Measurements from ENCODE around the gene WWOX. TPM values are rescaled to one million over a fixed set of nuclear protein-coding genes. Genes with fewer than 3 reads are reported as not detected.
"Not testable (repeated sequence)": the region's sequence is repeated elsewhere in the genome, so short reads cannot be mapped to it uniquely, and the experiment has no call there.

WWOX gene
- total RNA-seq, 1 donor from 2014 or later: 34.9 TPM

DNA sequence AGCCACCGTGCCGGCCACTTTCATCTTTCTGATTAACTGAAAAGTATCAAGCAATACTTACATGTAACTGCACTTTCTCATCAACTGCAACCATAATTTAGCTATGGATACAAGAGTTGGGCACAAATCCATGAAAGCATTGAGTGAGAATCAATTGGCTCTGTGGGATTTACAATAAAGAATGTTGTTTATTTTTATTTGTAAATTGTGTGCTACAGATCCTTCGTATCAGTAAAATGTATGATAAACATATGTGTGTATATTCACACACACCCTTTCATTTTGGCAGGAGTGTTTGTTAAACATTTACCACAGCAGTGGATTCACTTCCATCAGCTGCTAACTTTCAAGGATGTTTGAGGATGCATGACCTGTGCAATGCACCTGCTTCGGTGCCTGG lies 411.0 kb downstream of the WWOX start:
- H3K36me3 ChIP-seq (ENCODE audit: control insufficient read depth, insufficient read depth, low read length): no peaks in the 10 kb centered on the region
- no peak for TF ChIP-seq CTCF (IDR thresholded peaks at IDR 0.05; ENCODE audit: insufficient read depth, low read length, poor library complexity, severe bottlenecking)
- no peaks in the 10 kb centered on the region for H3K27me3 ChIP-seq (ENCODE audit: control insufficient read depth, insufficient read depth, low read length)
- no peak for DNase-seq (ENCODE audit: low read depth)
- H3K4me3 ChIP-seq (ENCODE audit: low read depth, low read length): no peak overlapping the region

DNA sequence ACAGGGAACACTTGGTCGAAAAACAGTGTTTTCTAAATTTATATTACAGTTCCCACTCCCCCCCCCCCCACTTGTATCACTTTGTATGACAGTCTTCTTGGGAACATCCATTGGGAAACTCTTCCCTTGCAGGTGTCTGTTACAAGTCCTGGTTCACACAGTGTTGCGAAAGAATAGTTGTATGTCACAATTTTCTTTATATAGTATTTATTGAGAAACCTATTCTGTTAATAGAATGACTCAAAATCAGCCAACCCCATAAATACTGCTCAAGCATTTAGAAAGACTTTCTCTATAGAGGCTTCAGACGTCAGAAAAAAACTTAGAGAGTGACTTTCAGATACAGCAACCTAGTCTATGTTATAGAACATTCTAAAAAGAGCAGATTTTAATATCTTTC lies 414.4 kb downstream of the WWOX start:
- no peak for TF ChIP-seq CTCF (IDR thresholded peaks at IDR 0.05; ENCODE audit: insufficient read depth, low read length, poor library complexity, severe bottlenecking)
- Histone ChIP-seq H3K36me3 (ENCODE audit: control insufficient read depth, insufficient read depth, low read length) (no peaks in the 10 kb centered on the region), H3K27me3 (ENCODE audit: control insufficient read depth, insufficient read depth, low read length) (no peaks in the 10 kb centered on the region), H3K4me3 (ENCODE audit: low read depth, low read length) (no peak overlapping the region)
- DNase-seq (ENCODE audit: low read depth): no peak

DNA sequence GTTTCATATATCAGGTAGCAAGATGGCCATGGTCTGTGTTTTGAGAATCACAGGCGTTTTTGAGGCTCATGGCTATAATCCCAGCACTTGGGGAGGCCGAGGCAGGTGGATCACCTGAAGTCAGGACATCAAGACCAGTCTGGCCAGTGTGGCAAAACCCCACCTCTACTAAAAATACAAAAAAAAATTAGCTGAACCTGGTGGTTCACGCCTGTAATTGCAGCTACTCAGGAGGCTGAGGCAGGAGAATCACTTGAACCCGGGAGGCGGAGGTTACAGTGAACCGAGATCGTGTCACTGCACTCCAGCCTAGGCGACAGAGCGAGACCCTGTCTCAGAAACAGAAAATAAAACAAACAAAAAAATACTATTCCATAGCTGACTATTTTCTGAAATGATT lies 415.4 kb downstream of the WWOX start:
- not testable (repeated sequence) for H3K36me3 ChIP-seq (ENCODE audit: control insufficient read depth, insufficient read depth, low read length); H3K27me3 ChIP-seq (ENCODE audit: control insufficient read depth, insufficient read depth, low read length); H3K4me3 ChIP-seq (ENCODE audit: low read depth, low read length); DNase-seq (ENCODE audit: low read depth)
- TF ChIP-seq CTCF (IDR thresholded peaks at IDR 0.05; ENCODE audit: insufficient read depth, low read length, poor library complexity, severe bottlenecking): peak; percentile 3

GRCh38 chr16:78515421-78515820 lies 416.0 kb downstream of the WWOX start:
- Histone ChIP-seq H3K27me3 (ENCODE audit: control insufficient read depth, insufficient read depth, low read length) (no peaks in the 10 kb centered on the region), H3K36me3 (ENCODE audit: control insufficient read depth, insufficient read depth, low read length) (no peaks in the 10 kb centered on the region), H3K4me3 (ENCODE audit: low read depth, low read length) (no peak overlapping the region)
- no peak for DNase-seq (ENCODE audit: low read depth)
- TF ChIP-seq CTCF (IDR thresholded peaks at IDR 0.05; ENCODE audit: insufficient read depth, low read length, poor library complexity, severe bottlenecking): no peak

DNA sequence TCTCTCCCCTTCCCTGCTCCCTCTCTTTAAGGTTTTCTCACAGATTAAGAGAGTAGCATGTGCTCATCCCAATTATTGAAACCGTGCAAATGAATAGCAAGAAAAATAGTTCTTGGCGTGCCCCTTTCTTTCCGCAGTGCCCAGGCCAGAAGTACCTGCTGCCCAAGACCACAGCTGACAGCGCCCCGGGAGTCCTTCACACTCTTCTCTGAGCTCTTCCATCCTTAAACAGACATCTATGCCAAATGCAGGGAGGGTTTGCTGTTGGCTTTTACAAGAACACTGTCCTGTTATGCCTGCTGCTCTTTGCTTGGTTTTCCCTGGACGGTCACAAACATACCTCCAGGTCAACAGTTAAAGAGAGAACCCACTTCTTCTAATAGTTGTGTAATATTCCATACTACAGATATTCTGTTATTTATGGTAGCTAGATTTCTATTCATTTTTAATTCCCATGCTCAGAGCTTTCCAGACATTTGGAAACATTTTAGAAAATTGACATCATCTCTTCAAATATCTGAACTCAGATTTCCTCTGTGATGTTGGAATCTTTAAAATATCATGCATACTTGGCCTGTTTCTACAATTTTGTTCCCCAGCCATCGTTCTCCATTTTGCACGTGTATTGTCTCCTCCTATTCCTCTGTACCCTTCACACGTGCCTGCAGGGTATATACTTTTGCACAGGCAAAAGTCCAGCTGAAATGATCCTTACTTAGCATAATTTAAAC lies 416.7 kb downstream of the WWOX start:
- no peak for DNase-seq (ENCODE audit: low read depth)
- no peak for TF ChIP-seq CTCF (IDR thresholded peaks at IDR 0.05; ENCODE audit: insufficient read depth, low read length, poor library complexity, severe bottlenecking)
- H3K27me3 ChIP-seq (ENCODE audit: control insufficient read depth, insufficient read depth, low read length): no peaks in the 10 kb centered on the region

GRCh38 chr16:78519896-78520295 lies 420.4 kb downstream of the WWOX start:
- H3K4me3 ChIP-seq (ENCODE audit: low read depth, low read length): no peak overlapping the region
- no peaks in the 10 kb centered on the region for H3K36me3 ChIP-seq (ENCODE audit: control insufficient read depth, insufficient read depth, low read length)
- H3K27me3 ChIP-seq (ENCODE audit: control insufficient read depth, insufficient read depth, low read length): no peaks in the 10 kb centered on the region
- no peak for DNase-seq (ENCODE audit: low read depth)
- no peak for TF ChIP-seq CTCF (IDR thresholded peaks at IDR 0.05; ENCODE audit: insufficient read depth, low read length, poor library complexity, severe bottlenecking)

More for the DNA sequence above, 416.7 kb downstream of the WWOX start:
- no peaks in the 10 kb centered on the region for H3K36me3 ChIP-seq (ENCODE audit: control insufficient read depth, insufficient read depth, low read length)
- no peak overlapping the region for H3K4me3 ChIP-seq (ENCODE audit: low read depth, low read length)

All from kidney epithelial cell (primary cell).